ENCODE measurements around the gene SLC22A12.

The SLC22A12 gene

GRCh38 chr11:64607381-64607985 is 16.5 kb downstream of the SLC22A12 start:
- Histone ChIP-seq H3F3A (ENCODE audit: low read depth) (no peaks in the 10 kb centered on the region), H3K9ac (ENCODE audit: low read depth, low read length, poor library complexity, severe bottlenecking) (no peak overlapping the region), H4K20me1 (ENCODE audit: insufficient read depth, low read length, poor library complexity, severe bottlenecking) (no peaks in the 10 kb centered on the region), H3K79me2 (ENCODE audit: insufficient read depth, low read length) (no peaks in the 10 kb centered on the region), H3K9me2 (replicated peaks; ENCODE audit: low read depth, low read length) (no peaks in the 10 kb centered on the region), H3K36me3 (ENCODE audit: insufficient read depth, low read length) (no peaks in the 10 kb centered on the region), H3K4me1 (ENCODE audit: insufficient read depth, low read length, poor library complexity, severe bottlenecking) (peaks cover 43% of the 10 kb centered on the region), H3K4me2 (ENCODE audit: low read depth, low read length, poor library complexity, severe bottlenecking) (no peak overlapping the region), H2AFZ (ENCODE audit: low read length) (no peak overlapping the region), H3K4me3 (ENCODE audit: low read length, poor library complexity, severe bottlenecking) (no peak overlapping the region), H3K27me3 (ENCODE audit: insufficient read depth, low read length, poor library complexity, severe bottlenecking) (no peaks in the 10 kb centered on the region), H3K9me3 (ENCODE audit: insufficient read depth, low read depth, low read length) (no peaks in the 10 kb centered on the region)
- no peak for TF ChIP-seq EZH2phosphoT487 (IDR thresholded peaks at IDR 0.05; ENCODE audit: borderline replicate concordance)
- TF ChIP-seq CTCF (conservative IDR thresholded peaks at IDR 0.05; ENCODE audit: low read length), result no peak

GRCh38 chr11:64608046-64608445 is 17.0 kb downstream of the SLC22A12 start:
- H3K27me3 ChIP-seq (ENCODE audit: insufficient read depth, low read length, poor library complexity, severe bottlenecking), result no peaks in the 10 kb centered on the region
- peaks cover 47% of the 10 kb centered on the region for H3K4me1 ChIP-seq (ENCODE audit: insufficient read depth, low read length, poor library complexity, severe bottlenecking)
- TF ChIP-seq EZH2phosphoT487 (IDR thresholded peaks at IDR 0.05; ENCODE audit: borderline replicate concordance) (no peak), CTCF (conservative IDR thresholded peaks at IDR 0.05; ENCODE audit: low read length) (no peak)
- no peaks in the 10 kb centered on the region for H4K20me1 ChIP-seq (ENCODE audit: insufficient read depth, low read length, poor library complexity, severe bottlenecking)
- H3K9ac ChIP-seq (ENCODE audit: low read depth, low read length, poor library complexity, severe bottlenecking), result no peak overlapping the region
- H3K4me3 ChIP-seq (ENCODE audit: low read length, poor library complexity, severe bottlenecking), result no peak overlapping the region
- H3F3A ChIP-seq (ENCODE audit: low read depth), result no peaks in the 10 kb centered on the region
- H2AFZ ChIP-seq (ENCODE audit: low read length), result no peak overlapping the region
- H3K36me3 ChIP-seq (ENCODE audit: insufficient read depth, low read length), result peaks cover 2% of the 10 kb centered on the region; the same call in 1 of the 2 replicates
- H3K9me3 ChIP-seq (ENCODE audit: insufficient read depth, low read depth, low read length), result no peaks in the 10 kb centered on the region
- H3K4me2 ChIP-seq (ENCODE audit: low read depth, low read length, poor library complexity, severe bottlenecking), result no peak overlapping the region
- H3K9me2 ChIP-seq (replicated peaks; ENCODE audit: low read depth, low read length), result no peaks in the 10 kb centered on the region
- no peaks in the 10 kb centered on the region for H3K79me2 ChIP-seq (ENCODE audit: insufficient read depth, low read length)

- no peak for TF ChIP-seq CTCF (conservative IDR thresholded peaks at IDR 0.05; ENCODE audit: low read length)
- no peak for TF ChIP-seq EZH2phosphoT487 (IDR thresholded peaks at IDR 0.05; ENCODE audit: borderline replicate concordance)
- H3K4me2 ChIP-seq (ENCODE audit: low read depth, low read length, poor library complexity, severe bottlenecking), result no peak overlapping the region
- H3K27me3 ChIP-seq (ENCODE audit: insufficient read depth, low read length, poor library complexity, severe bottlenecking), result no peaks in the 10 kb centered on the region
- H3K4me3 ChIP-seq (ENCODE audit: low read length, poor library complexity, severe bottlenecking), result no peak overlapping the region
- H2AFZ ChIP-seq (ENCODE audit: low read length), result no peak overlapping the region
- no peak overlapping the region for H3K9ac ChIP-seq (ENCODE audit: low read depth, low read length, poor library complexity, severe bottlenecking)
- peaks cover 8% of the 10 kb centered on the region; the same call in 1 of the 2 replicates for H3K36me3 ChIP-seq (ENCODE audit: insufficient read depth, low read length)
- no peaks in the 10 kb centered on the region for H4K20me1 ChIP-seq (ENCODE audit: insufficient read depth, low read length, poor library complexity, severe bottlenecking)
- peaks cover 53% of the 10 kb centered on the region for H3K4me1 ChIP-seq (ENCODE audit: insufficient read depth, low read length, poor library complexity, severe bottlenecking)
- H3K9me2 ChIP-seq (replicated peaks; ENCODE audit: low read depth, low read length), result no peaks in the 10 kb centered on the region
- no peaks in the 10 kb centered on the region for H3K79me2 ChIP-seq (ENCODE audit: insufficient read depth, low read length)
- H3K9me3 ChIP-seq (ENCODE audit: insufficient read depth, low read depth, low read length), result no peaks in the 10 kb centered on the region
- H3F3A ChIP-seq (ENCODE audit: low read depth), result no peaks in the 10 kb centered on the region
Measured at GRCh38 chr11:64608636-64609035, 17.6 kb downstream of the SLC22A12 start.

All from Loucy (cell line).